OCI-LY1 (cell line): Measurements from ENCODE around the gene HERC5.

Experiments used
- EZH2 ChIP-seq: fragments of 200-600 bp; sonication (generic), shearing (Covaris generic); IDR thresholded peaks from 2 replicates; pipeline ENCODE4 v1.8.0; 2017; ENCODE audit warnings: borderline replicate concordance, mixed run types, mild to moderate bottlenecking, antibody characterized with exemption, low read length, moderate library complexity, mixed read lengths
- TF ChIP-seq, protein P1 (sequence below): fragments of 200-600 bp; sonication (generic), shearing (Covaris generic); IDR thresholded peaks from 2 replicates; pipeline ENCODE4 v1.5.1; 2017; ENCODE audit warnings: mild to moderate bottlenecking, antibody characterized with exemption, low read length, moderate library complexity, mixed read lengths

DNA sequence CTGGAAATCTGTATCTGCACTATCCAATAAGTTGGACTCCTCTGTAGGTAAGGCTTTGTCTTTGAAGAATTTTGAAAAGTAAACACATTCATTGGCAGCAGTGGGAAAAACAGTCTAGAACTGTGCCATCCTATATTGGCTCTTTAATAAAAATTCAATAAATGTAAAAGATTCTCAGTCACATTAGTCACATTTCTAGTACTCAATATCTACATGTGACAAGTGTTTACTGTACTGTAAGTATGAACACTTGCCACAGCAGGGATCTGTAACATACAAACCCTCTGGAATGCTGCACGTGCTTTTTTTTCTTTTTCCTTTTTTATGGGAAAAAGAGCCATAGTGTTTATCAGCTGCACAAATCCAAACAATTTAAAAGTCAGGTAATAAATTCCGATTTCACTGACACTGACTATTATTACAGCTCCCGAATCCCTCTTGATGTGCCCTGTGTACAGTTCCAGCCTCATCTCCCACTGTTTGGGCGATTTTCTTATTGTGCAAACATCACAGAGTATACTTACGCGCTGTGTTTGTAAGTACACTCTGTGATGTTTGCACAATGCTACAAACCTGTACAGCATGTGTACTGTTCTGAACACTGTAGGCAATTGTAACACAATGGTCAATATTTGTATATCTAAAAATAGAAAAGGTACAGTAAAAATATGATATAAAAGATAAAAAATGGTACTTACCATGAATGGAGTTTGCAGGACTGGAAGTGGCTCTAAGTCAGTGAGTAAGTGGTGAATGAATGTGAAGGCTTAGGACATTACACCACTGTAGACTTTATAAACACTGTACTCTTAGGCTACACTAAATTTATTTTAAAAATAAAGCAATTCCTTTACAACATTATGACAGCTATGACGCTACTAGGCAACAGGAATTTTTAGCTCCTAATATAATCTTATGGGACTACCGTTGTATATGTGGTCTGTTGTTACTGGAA is 57.9 kb downstream of the HERC5 start:
- TF ChIP-seq EZH2 = no peak
- TF ChIP-seq, protein P1, sequence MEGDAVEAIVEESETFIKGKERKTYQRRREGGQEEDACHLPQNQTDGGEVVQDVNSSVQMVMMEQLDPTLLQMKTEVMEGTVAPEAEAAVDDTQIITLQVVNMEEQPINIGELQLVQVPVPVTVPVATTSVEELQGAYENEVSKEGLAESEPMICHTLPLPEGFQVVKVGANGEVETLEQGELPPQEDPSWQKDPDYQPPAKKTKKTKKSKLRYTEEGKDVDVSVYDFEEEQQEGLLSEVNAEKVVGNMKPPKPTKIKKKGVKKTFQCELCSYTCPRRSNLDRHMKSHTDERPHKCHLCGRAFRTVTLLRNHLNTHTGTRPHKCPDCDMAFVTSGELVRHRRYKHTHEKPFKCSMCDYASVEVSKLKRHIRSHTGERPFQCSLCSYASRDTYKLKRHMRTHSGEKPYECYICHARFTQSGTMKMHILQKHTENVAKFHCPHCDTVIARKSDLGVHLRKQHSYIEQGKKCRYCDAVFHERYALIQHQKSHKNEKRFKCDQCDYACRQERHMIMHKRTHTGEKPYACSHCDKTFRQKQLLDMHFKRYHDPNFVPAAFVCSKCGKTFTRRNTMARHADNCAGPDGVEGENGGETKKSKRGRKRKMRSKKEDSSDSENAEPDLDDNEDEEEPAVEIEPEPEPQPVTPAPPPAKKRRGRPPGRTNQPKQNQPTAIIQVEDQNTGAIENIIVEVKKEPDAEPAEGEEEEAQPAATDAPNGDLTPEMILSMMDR = no peak
